ENCODE data around the gene SRSF12.

The SRSF12 gene

GRCh38 chr6:89117211-89118108, at the start of gene SRSF12:
SRSF12 (minus strand) TSS chr6:89118071; CDS start chr6:89117887, 184 bp downstream.
- peak; percentile 45 for DNase-seq

DNA sequence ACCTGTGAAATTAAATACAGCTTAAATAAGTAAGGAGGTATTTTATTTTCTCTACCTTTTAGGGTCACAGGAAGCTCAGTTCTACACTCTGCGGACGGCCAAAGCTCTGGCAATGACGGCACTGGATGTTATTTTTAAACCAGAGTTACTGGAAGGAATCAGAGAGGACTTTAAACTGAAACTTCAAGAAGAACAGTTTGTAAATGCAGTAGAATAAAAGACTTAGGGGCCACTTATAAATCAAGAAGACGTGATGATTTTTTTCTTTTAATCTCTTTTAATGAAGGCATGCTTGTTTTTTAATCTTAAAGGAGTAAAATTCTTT, 44.1 kb upstream of the SRSF12 start:
- no peak for DNase-seq

GRCh38 chr6:89161326-89162046, 43.6 kb upstream of the SRSF12 start:
- DNase-seq = no peak

- no peak for DNase-seq
These were observed 42.6 kb upstream of the SRSF12 start for GRCh38 chr6:89160331-89161092.

- DNase-seq = no peak
These were observed 36.3 kb upstream of the SRSF12 start for GRCh38 chr6:89154131-89154530.

- DNase-seq = no peak
These were observed 30.3 kb upstream of the SRSF12 start for GRCh38 chr6:89148016-89148750.

DNA sequence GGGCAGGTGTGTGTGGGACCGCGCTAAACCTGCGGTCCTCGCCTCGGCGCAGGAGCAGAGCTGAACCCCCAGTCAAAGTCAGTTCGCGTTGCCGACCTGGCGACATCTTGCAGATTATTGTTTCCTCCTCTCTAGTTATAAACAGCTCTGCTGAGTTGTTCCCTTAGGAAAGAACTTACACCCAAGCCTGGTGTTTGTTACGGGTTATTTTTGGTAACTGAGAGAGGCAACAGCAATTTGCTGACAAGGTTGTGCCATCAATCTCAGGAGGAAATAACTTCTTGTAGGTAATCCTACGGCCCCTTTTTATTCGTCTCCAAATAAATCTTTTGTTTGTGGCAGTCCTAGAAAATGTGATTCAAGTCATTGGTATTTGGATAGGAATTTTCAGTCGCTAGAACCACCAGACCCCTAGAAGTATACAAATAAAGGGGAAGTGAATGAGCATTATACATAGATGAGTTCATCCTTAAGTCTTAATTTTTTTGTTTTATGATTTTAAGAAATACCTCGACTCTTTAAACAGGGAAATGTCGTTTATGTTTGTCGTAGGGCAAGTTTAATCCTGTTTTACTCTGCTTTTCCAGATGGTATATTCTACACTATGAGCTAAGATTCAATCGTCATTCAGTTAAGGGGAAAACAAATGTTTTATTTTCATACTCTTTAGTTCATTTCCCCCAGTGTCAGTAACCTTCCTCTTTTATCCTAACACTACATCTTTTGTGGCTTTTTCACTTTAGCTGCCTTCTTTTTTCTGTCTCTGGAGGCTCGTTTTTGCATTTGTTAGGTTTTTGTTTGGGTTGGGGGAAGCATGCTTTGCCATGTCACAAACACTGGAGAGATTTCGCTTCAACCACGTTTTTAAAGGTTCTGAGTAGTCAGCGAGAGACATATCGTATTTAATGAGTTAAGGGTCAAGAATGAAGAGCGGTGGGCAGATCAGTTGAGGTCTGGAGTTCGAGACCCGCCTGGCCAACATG, 29.1 kb upstream of the SRSF12 start:
- DNase-seq = peak; percentile 59

GRCh38 chr6:89145956-89146717, 28.3 kb upstream of the SRSF12 start, which contains the start of gene PM20D2:
PM20D2 (plus strand) TSS chr6:89146055; CDS start chr6:89146145, 90 bp downstream.
- peak; percentile 84 for DNase-seq

DNA sequence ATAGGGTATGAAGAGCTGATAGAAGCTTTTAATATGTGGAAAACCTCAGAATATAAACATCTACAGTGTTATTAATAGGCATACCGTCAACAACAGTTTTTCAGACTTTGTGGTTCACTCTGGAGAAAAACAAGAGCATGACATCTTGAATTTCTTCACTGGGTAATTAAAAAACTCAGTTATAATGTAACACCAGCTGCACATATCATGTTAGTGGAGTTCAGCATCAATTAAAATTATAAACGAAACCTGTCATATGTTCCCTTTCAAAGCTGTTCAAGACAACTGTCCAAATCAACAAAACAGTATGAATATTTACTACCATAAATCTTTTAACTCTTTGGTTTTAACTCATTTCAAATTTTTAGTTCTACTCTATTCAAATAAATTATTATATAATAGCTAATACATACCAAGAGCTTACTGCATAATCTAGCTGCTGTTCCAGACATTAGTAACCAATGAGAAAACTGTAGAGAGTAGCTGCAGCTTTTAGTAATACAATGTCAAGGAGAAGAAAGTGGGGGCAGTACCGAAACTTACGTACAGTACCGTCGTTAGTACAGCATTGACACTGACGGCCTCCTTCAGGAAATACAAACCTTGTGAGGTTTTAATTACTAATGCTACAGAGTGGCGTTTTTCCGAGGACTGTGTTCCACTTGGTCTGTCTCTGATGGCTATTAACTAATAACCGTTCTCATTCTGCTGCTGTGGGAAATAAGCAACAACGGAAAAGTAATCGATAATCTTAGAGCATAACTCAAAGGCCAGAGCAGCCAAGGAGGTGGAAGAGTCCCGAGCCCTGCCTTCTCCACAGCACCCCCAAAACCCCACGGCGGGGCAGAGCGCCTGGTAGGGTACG, 27.5 kb upstream of the SRSF12 start:
- DNase-seq = peak; percentile 70

DNA sequence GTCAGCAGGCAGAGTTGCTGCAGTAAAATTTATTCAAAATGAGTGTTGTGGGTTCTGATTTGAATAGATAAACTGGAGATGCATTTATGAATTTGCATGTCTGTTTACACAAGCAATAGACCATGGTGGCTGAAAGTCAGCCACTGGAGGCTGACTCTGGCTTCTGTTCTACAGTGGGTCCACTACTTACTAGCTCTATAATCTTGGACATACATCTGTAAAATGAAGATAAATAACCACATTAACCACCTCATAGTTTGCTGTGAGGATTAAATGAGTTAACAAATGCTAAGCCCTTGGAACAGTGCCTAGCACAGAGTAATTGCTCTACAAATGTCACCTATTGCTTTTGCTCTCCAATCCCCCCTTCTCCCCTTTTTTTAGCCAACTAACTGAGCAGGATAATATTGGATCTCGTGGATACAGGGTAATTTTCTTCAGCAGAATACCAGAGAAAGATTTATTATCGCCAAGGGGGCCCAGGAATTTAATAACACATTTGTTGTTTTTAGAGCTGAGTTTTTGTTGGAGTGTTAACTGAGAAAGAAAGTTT, 26.6 kb upstream of the SRSF12 start:
- no peak for DNase-seq

DNA sequence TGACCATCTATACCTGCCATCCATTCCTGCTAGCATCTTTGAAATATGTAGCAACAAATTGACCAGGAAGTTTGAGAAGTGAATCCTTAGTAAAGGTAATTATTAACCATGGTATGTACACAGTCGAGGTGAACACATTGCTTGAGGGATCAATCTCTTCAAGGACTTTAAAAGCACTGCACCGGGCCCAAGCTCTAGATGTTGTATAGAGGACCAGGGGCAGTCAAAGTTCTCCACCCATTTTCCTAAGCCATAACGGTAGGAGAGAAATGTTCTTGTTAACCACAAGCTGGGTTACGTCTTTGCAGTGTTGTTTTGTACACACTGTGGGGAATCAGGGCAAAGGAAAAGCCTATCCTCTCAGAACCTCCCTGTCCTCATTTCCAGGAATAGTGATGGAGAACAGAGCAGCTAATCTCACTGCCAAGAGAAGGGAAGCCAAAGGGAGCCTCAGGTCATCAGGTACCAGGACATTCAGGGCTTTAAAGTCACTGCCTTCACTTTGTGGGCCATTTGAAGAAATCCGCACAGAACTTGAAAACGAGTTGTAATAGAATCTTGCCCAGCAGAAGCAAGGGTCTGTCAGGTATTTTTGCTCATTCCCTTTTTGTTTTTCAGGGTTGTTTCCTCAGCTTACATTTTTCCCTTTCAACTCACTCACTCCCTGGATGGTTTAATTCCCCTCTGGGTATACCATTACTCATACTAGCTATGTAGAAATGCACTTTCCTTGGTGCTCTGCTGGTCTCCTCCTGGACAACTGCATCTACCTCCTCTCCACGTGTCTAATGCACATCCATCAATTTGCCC, 22.7 kb upstream of the SRSF12 start:
- DNase-seq = no peak

GRCh38 chr6:89139509-89140346, 21.9 kb upstream of the SRSF12 start:
- no peak for DNase-seq

GRCh38 chr6:89138173-89138572, 20.3 kb upstream of the SRSF12 start:
- no peak for DNase-seq

DNA sequence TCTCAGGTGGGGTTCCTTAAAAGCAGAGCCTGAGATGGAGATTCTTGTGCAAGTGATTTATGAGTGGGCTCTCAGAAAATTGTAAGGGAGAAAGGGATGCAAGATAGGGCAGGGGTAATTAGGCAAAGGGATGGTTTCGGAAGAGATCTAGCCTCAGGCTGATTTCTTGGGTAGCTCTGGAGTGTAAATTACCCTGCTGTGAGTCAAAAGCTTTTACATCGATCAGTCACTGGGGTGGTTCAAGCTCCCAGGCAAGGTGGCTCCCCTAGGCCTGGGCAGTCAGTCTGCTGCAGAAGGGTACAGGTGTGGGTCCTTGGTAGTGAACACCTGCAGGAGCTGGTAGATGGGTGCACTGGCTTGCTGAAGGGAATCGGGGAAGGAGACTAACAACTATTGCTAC, 16.9 kb upstream of the SRSF12 start:
- DNase-seq = no peak

DNA sequence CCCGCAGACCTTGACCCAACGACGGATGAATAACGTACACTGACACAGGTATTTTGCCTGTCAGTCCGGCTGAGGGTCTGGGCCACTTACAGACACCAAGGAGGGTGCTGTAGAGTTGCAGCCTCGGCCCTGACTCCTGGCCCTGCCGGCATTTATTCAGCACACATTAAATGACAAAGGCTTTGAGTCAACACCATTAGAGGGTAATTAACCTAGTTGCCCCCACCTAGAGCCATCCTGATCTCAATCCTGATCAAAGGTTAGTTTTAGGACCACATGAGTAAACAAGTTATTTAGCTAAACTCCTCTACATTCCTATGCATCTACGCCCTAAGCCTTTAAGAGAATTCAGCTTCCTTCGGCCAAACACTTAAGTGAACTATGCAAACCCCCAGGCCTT, 16.1 kb upstream of the SRSF12 start:
- no peak for DNase-seq

DNA sequence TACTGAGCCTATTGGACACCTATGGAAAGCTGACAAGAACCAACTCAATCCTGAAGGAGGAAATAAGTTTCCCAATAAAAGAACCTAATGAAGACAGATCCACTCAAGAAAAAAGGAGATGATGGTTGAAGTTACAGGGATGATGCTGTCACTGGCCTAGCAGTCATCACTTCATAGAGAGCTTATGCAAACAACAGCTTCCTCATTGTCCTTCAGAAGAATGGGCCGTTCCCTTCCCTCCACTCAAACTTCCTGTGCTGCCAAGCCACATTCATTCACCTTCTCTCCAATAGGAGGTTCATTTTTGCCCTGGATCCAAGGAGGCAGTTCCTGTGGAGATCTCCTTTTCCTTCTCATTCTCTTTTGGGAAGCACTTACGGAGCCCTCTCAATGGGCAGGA, 14.2 kb upstream of the SRSF12 start:
- DNase-seq = no peak

- no peak for DNase-seq
These were observed 13.7 kb upstream of the SRSF12 start for GRCh38 chr6:89131599-89131998.

Measured in RPMI8226 (cell line).